Measurements from ENCODE around the gene TMCC3.
"Not testable (repeated sequence)": the region's sequence is repeated elsewhere in the genome, so short reads cannot be mapped to it uniquely, and the experiment has no call there.

Gene TMCC3

DNA sequence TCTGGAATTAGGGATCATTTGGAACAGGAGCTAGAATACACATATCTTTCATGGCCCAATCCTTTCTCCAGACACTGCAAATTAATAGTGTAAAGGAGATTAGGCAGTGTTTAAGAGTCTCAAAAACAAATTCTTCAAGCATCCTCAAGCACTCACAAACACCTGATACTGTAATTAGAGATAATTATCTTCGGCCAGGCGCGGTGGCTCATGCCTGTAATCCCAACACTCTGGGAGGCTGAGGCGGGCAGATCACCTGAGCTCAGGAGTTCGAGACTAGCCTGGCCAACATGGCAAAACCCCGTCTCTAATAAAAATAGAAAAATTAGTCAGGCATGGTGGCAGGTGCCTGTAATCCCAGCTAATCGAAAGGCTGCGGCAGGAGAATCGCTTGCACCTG lies 57.6 kb downstream of the TMCC3 start:
- not testable (repeated sequence) for H3K4me1 Mint-ChIP-seq (ENCODE audit: low read depth); H3K9me3 Mint-ChIP-seq; DNase-seq (ENCODE audit: low spot score); H3K27me3 Mint-ChIP-seq (ENCODE audit: low read depth); H3K27ac Mint-ChIP-seq; H3K36me3 Mint-ChIP-seq (ENCODE audit: low read depth); H3K4me3 Mint-ChIP-seq

DNA sequence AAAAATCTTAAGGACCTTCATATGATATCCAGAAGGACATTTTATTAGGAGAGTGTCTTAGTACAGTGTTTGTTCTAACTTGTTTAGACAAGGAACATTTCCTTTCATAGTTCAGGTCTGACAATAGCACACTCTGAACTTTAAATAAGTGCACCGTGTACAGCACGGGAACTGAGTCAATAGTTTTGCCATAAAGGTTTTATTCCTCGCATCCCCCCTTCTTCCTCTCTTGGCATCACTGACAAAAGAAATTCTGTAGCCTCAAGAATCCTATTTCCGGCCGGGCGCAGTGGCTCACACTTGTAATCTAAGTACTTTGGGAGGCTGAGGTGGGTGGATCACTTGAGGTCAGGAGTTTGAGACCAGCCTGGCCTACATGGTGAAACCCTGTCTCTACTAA lies 58.3 kb downstream of the TMCC3 start:
- Mint-ChIP-seq H3K4me1 (ENCODE audit: low read depth) (no peaks in the 10 kb centered on the region), H3K9me3 (no peaks in the 10 kb centered on the region), H3K36me3 (ENCODE audit: low read depth) (no peaks in the 10 kb centered on the region), H3K4me3 (no peak overlapping the region), H3K27ac (no peak overlapping the region), H3K27me3 (ENCODE audit: low read depth) (peaks cover 5% of the 10 kb centered on the region)
- DNase-seq (ENCODE audit: low spot score), result no peak

DNA sequence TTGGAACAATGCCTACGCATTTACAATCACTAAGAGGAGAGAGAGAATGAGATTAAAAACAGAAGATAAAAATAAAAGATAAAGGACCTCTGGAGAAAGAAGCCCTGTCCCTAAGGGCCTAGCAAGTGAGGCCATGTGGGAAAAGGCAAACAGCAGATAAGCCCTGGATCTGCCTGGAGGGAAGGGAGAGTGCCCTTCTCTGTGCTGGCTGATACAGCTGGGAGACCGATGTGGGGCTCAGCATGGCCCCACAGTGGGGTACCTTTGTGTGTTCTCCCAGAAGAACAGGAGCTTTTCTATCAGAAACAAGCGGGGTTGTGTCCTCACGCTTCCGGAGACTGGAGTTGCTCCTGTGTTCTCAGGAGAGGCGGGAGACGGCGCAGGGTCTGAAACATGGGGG lies 59.9 kb downstream of the TMCC3 start:
- no peak for DNase-seq (ENCODE audit: low spot score)
- no peaks in the 10 kb centered on the region for H3K4me1 Mint-ChIP-seq (ENCODE audit: low read depth)
- no peaks in the 10 kb centered on the region for H3K36me3 Mint-ChIP-seq (ENCODE audit: low read depth)

DNA sequence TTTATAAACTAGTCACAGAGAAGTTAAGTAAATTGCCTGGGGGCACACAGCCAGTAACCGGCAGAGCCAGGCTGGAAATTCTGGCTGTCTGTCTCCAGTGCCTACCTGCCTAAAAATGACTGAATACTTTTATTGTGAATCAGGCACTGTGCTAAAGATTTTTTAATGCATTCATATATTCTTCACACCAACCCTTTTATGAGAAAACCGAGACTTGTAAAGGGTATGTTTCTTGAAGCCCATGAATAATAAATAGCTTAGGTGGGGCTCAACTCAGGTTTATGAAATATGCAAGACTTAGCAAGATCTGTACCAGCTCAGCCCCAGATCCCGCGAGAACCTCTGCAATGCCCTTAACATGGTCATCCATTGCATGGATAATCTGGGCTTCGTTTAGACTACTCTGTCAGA lies 60.8 kb downstream of the TMCC3 start:
- Mint-ChIP-seq H3K27me3 (ENCODE audit: low read depth) (peaks cover 2% of the 10 kb centered on the region), H3K9me3 (no peaks in the 10 kb centered on the region), H3K27ac (no peak overlapping the region), H3K4me1 (ENCODE audit: low read depth) (no peaks in the 10 kb centered on the region), H3K4me3 (no peak overlapping the region), H3K36me3 (ENCODE audit: low read depth) (no peaks in the 10 kb centered on the region)
- DNase-seq (ENCODE audit: low spot score), result no peak

More for the DNA sequence above, 59.9 kb downstream of the TMCC3 start:
- H3K27me3 Mint-ChIP-seq (ENCODE audit: low read depth), result peaks cover 2% of the 10 kb centered on the region
- H3K27ac Mint-ChIP-seq, result no peak overlapping the region
- H3K4me3 Mint-ChIP-seq, result no peak overlapping the region
- no peaks in the 10 kb centered on the region for H3K9me3 Mint-ChIP-seq

DNA sequence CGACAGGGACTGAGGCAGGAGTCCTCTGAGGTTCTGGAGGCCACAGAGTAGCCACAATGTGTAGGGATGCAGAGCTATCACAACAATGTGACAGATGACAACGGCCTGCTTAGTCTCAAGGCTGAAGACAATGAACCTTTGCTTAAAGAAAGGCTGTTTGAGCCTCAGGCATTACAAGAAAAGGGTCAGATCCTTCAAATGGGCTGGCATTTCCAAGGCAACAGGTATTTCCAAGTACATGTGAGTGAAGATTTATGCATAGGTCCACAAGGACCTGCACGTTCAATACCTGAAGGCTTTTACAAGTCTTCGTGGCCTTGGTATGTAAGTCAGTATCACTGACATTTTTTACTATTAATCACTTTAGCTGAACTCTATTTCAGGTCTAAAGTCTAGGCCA lies 62.0 kb downstream of the TMCC3 start:
- Mint-ChIP-seq H3K36me3 (ENCODE audit: low read depth) (no peaks in the 10 kb centered on the region), H3K4me3 (no peak overlapping the region), H3K4me1 (ENCODE audit: low read depth) (no peaks in the 10 kb centered on the region), H3K9me3 (no peaks in the 10 kb centered on the region), H3K27me3 (ENCODE audit: low read depth) (no peaks in the 10 kb centered on the region), H3K27ac (no peak overlapping the region)
- no peak for DNase-seq (ENCODE audit: low spot score)

DNA sequence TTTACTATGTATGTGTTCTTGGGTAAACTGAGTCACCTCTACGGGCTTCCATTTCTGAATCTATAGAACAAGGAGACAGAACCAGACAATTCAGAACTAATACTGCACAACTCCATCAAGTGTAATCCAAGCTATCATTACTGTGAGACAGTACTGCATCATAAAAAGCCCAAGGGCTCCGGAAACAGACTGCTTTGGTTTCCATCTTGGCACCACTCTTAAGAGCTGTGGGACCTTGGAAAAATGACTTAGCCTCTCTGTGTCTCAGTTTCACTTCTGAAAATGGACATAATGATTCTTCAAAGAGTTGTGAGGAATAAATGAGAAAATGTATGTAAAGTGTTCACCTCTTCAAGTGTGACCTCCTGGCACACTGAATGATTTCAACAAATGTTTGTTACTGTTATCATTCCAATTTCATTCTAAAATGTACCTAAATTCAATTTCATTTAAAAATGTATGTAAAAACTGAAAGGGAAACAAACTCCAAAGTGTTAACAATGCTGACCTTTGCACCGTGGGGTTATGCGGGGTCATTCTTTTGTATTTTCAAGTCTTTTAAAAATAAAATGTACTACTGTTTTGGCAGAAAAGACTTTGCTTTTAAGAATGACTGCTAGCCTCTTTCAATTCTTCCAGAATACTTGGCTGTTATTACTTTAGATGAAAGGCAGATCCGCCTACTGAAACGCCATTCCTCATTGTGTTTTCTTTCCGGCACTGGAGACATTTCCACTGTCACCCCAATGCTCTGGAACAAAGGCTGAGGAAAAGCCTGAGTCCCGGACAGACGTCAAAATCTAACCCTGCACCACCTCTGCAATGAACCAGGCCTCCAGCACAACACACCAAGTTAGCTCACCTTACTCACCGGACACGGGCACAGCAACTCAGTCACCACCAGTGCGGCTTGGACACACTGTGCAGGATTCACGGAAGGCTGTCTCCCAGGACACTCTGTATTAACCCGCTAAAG lies 62.8 kb downstream of the TMCC3 start:
- no peaks in the 10 kb centered on the region for H3K4me1 Mint-ChIP-seq (ENCODE audit: low read depth)
- H3K36me3 Mint-ChIP-seq (ENCODE audit: low read depth), result no peaks in the 10 kb centered on the region
- H3K27me3 Mint-ChIP-seq (ENCODE audit: low read depth), result no peaks in the 10 kb centered on the region
- H3K4me3 Mint-ChIP-seq, result no peak overlapping the region
- H3K27ac Mint-ChIP-seq, result no peak overlapping the region
- no peak for DNase-seq (ENCODE audit: low spot score)
- H3K9me3 Mint-ChIP-seq, result no peaks in the 10 kb centered on the region

DNA sequence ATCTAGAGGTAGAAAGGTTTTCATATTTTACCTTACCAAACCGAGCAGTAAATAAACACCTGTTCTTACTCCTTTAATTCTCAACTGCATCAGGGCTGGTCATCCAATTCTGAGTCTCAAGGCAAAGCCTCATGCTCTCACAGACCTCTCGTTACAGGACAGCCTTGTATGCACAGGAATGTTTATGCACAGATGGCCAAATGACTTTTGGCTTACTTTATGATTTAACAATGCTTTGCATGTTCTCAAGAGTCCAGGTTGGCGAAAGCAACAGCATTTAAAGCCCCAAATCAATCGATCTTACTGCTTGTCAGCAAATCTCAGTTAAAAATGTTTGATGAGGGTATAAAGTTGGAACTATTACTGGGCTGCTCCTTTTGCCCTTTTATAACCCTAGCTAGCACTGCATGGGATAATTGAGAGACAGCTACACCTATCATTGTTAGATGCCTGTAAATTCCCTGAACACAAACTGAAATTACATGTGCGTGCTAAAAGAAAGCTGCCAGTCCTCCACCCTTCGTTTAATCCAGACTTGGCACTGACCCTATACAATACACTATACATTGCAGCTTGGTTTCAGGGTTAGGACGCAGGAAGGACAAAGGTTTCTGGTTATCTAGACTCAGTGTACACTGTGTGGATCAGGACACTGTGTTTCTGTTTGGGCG lies 63.6 kb downstream of the TMCC3 start:
- H3K36me3 Mint-ChIP-seq (ENCODE audit: low read depth), result no peaks in the 10 kb centered on the region
- H3K9me3 Mint-ChIP-seq, result no peaks in the 10 kb centered on the region
- H3K4me3 Mint-ChIP-seq, result no peak overlapping the region
- DNase-seq (ENCODE audit: low spot score), result no peak
- no peaks in the 10 kb centered on the region for H3K27me3 Mint-ChIP-seq (ENCODE audit: low read depth)
- H3K4me1 Mint-ChIP-seq (ENCODE audit: low read depth), result no peaks in the 10 kb centered on the region
- no peak overlapping the region for H3K27ac Mint-ChIP-seq

DNA sequence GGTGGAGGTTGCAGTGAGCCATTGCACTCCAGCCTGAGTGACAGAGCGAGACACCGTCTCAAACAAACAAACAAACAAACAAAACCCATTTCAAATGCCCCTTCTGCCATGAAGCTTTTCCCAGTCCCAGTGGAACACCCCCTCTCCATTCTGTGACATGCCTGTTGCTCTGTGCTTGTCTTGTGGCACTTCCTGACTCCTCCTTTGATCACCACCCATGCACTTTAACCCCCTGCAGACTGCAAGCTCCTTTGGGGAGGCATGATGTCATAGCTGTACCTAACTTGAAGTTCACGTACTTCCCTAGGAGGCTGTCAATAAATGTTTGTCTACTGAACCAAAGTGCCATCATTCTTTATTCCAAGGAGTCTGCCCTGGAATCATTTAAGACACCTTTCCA lies 64.7 kb downstream of the TMCC3 start:
- no peaks in the 10 kb centered on the region for H3K9me3 Mint-ChIP-seq
- H3K4me3 Mint-ChIP-seq, result no peak overlapping the region
- no peaks in the 10 kb centered on the region for H3K4me1 Mint-ChIP-seq (ENCODE audit: low read depth)
- H3K27me3 Mint-ChIP-seq (ENCODE audit: low read depth), result no peaks in the 10 kb centered on the region
- DNase-seq (ENCODE audit: low spot score), result no peak
- no peaks in the 10 kb centered on the region for H3K36me3 Mint-ChIP-seq (ENCODE audit: low read depth)
- no peak overlapping the region for H3K27ac Mint-ChIP-seq

DNA sequence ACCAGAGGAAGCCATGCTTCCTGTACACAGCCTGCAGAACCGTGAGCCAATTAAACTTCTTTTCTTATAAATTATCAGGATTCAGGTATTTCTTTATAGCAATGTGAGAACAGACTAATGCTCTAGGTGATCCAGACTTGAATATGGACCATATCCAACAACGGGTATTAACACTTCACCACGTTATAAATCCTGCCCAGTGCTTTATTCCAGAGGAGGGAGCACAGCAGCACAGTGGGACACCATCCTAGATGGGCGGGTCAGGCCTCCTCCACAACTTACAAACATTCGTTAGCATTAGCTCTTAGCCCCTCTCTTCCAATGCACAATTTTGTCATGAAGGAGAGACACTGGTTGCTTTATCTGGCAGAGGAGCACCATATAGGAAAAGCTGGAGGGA lies 66.0 kb downstream of the TMCC3 start:
- H3K4me3 Mint-ChIP-seq, result no peak overlapping the region
- H3K27me3 Mint-ChIP-seq (ENCODE audit: low read depth), result no peaks in the 10 kb centered on the region
- H3K4me1 Mint-ChIP-seq (ENCODE audit: low read depth), result no peaks in the 10 kb centered on the region
- DNase-seq (ENCODE audit: low spot score), result no peak
- no peaks in the 10 kb centered on the region for H3K36me3 Mint-ChIP-seq (ENCODE audit: low read depth)
- H3K9me3 Mint-ChIP-seq, result no peaks in the 10 kb centered on the region
- H3K27ac Mint-ChIP-seq, result no peak overlapping the region

DNA sequence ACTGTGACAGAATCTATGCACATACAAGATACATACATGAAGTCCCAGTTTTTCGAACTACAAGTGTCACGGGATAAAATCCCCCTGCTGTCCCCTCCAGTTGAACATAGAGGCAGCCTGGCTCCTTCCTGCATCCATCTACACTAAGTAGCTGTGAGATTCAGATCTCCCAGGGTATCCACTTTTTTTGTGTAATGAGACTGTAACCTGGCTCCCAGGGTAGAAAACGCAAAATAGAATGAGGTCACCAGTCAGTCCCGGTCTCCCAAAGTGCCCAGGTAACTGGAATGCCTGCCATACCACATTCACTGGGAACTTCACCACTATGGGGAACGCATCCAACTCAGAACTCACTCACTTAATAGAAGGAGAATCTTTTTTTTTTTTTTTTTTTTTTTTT lies 67.8 kb downstream of the TMCC3 start:
- no peaks in the 10 kb centered on the region for H3K9me3 Mint-ChIP-seq
- H3K27me3 Mint-ChIP-seq (ENCODE audit: low read depth), result no peaks in the 10 kb centered on the region
- no peak overlapping the region for H3K27ac Mint-ChIP-seq
- H3K4me1 Mint-ChIP-seq (ENCODE audit: low read depth), result no peaks in the 10 kb centered on the region
- H3K36me3 Mint-ChIP-seq (ENCODE audit: low read depth), result no peaks in the 10 kb centered on the region
- no peak for DNase-seq (ENCODE audit: low spot score)
- no peak overlapping the region for H3K4me3 Mint-ChIP-seq

DNA sequence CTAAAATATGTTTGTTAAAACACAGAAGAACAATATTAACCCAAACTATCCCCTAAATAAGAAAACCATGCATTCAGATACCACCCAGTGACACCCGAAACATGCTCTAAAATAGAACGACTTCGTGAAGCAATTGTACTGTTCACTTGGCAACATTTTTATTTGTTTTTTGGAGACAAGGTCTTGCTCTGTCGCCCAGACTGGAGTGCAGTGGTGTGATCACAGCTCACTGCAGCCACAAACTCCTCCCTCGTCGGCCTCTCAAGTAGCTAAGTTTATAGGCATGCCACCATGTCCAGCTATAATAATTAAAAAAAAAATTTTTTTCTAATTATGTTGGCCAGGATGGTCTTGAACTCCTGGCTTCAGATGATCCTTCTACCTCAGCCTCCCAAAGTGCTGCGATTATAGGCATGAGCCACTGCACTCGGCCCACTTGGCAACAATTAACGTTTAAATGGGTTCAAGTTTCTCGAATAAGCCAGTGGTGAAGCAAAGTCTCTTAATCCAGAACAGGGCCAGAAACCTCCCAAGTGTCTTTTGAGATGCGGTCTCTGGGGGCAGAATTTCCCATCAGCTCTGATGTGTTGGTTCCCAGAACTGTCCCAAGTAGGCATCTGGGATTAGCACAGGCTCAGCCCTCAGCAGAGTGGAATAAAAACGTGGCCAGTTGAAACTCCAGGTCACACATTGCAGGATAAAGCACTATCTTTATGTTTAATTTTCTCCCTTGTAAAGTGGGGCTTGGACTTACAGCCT lies 74.5 kb downstream of the TMCC3 start:
- H3K4me1 Mint-ChIP-seq (ENCODE audit: low read depth), result no peaks in the 10 kb centered on the region
- H3K27ac Mint-ChIP-seq, result no peak overlapping the region
- DNase-seq (ENCODE audit: low spot score), result no peak
- H3K4me3 Mint-ChIP-seq, result no peak overlapping the region
- no peaks in the 10 kb centered on the region for H3K36me3 Mint-ChIP-seq (ENCODE audit: low read depth)
- H3K9me3 Mint-ChIP-seq, result no peaks in the 10 kb centered on the region
- H3K27me3 Mint-ChIP-seq (ENCODE audit: low read depth), result peaks cover 11% of the 10 kb centered on the region

DNA sequence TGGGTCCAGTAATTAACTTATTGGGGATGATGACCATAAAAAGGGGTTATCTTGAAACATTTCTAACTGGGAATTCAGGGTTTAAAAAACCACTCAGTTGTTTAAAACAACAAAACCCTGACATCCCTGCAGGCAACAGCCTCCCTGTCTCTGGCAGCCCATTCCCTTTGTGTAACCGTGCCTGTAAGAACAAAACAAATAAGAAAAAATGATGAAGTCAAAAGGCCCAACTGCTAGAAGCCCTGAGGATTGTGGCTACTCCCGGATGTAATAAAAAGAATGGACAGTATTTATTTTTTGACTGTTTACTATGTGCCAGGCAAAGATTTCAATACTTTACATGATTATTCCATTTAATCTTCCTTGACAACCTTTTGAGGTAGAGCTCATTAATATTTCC lies 75.3 kb downstream of the TMCC3 start:
- no peak for DNase-seq (ENCODE audit: low spot score)
- Mint-ChIP-seq H3K27me3 (ENCODE audit: low read depth) (peaks cover 12% of the 10 kb centered on the region), H3K9me3 (no peaks in the 10 kb centered on the region), H3K4me3 (no peak overlapping the region), H3K36me3 (ENCODE audit: low read depth) (no peaks in the 10 kb centered on the region), H3K4me1 (ENCODE audit: low read depth) (no peaks in the 10 kb centered on the region), H3K27ac (no peak overlapping the region)

DNA sequence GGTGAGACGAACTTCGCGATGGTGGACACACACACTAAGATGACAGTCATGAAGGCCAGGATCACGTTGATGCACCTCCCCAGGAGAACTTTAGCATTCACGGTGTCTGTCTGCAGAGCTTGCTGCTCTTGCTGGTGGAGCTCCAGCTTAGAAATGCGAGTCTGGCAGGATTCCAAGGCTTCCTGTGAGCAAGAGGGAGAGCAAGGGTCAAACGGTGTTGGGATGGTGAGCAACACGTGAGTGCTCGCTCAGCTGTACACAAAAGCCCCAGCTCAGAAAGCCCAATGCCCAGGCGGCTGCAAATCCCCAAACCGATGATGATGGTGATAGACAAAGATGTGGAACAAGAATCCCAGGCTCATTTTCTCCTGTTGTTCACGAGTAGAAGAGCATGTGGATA lies 78.8 kb downstream of the TMCC3 start:
- DNase-seq (ENCODE audit: low spot score), result no peak

DNA sequence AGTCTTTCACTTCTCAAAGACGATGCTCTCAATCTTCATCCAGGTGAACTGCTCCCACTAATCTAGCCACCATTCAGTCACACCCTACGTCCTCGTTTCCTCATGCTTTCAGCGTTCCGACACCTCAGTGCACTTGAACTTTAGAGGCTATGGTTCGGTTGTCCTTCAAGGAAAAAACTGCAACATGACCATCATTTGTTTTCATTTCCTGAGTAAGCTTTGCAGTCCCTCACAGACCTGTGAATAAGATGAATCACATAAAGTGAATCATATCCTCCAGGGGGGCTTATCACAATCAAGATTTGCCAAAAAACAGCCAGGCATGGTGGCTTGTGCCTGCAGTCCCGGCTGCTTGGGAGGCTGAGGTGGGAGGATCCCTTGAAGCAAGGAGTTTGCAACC lies 80.2 kb downstream of the TMCC3 start:
- no peak for DNase-seq (ENCODE audit: low spot score)
- Mint-ChIP-seq H3K4me3 (no peak overlapping the region), H3K4me1 (ENCODE audit: low read depth) (no peaks in the 10 kb centered on the region), H3K36me3 (ENCODE audit: low read depth) (no peaks in the 10 kb centered on the region), H3K27me3 (ENCODE audit: low read depth) (peaks cover 23% of the 10 kb centered on the region), H3K27ac (no peak overlapping the region), H3K9me3 (no peaks in the 10 kb centered on the region)

More for the DNA sequence above, 78.8 kb downstream of the TMCC3 start:
- Mint-ChIP-seq H3K27ac (no peak overlapping the region), H3K4me3 (no peak overlapping the region), H3K9me3 (no peaks in the 10 kb centered on the region), H3K27me3 (ENCODE audit: low read depth) (peaks cover 22% of the 10 kb centered on the region), H3K36me3 (ENCODE audit: low read depth) (no peaks in the 10 kb centered on the region), H3K4me1 (ENCODE audit: low read depth) (no peaks in the 10 kb centered on the region)

Data from T-helper 2 cell treated with Interferon-gamma antibody and Interleukin-4, amounts not matched to agents 5 μg/mL and 100 μg/mL, for 36 hours (primary cell).